ENCODE measurements around the gene MSI2. TPM values are rescaled to one million over a fixed set of nuclear protein-coding genes. Genes with fewer than 3 reads are reported as not detected.

Gene MSI2
- total and polyA plus RNA-seq, 8 donors = 35.0 to 49.5 (median 47.5) TPM

DNA sequence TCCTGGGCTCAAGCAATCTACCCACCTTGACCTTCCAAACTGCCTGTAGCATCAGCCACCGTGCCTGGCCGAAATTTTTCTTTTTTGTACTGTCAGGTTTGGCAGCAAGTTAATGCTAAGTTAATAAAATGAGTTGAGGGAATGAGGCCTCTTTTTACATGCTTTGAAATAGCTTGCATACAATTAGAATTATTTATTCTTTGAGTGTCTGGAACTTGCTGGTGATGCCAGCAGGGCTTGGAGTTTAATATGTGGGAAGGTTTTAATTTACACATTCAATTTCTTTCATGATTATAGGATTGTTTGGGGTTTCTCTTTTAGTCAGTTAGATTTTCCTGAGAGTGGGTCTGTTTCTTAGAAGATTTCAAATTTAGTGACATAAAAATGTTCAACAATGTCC, 31.2 kb upstream of the MSI2 start:
- Histone ChIP-seq H3K27ac (no peak overlapping the region), H3K36me3 (no peaks in the 10 kb centered on the region), H3K4me1 (no peaks in the 10 kb centered on the region), H3K9me3 (peaks cover 0 to 23% of the 10 kb centered on the region in 2 donors), H3K4me3 (no peak overlapping the region), H3K27me3 (no peaks in the 10 kb centered on the region)
- intact Hi-C loops (cut with DNase I) = no loop called here
- DNase-seq = no peak
- TF ChIP-seq CTCF (IDR thresholded peaks at IDR 0.05) = no peak
- ATAC-seq = no peak

- intact Hi-C loops (cut with DNase I) = no loop called here
- TF ChIP-seq CTCF (IDR thresholded peaks at IDR 0.05) = no peak
- H3K36me3 ChIP-seq = no peaks in the 10 kb centered on the region
- DNase-seq (no peak), ATAC-seq (no peak)
- H3K4me1 ChIP-seq = no peaks in the 10 kb centered on the region
- H3K27ac ChIP-seq = no peak overlapping the region
- H3K27me3 ChIP-seq = no peaks in the 10 kb centered on the region
- H3K9me3 ChIP-seq = peaks cover 0 to 13% of the 10 kb centered on the region in 2 donors
- no peak overlapping the region for H3K4me3 ChIP-seq
Observed at GRCh38 chr17:57226793-57227192, 29.5 kb upstream of the MSI2 start.

- H3K36me3 ChIP-seq = no peaks in the 10 kb centered on the region
- DNase-seq = peak in 1 of 4 donors; percentile 45
- no peaks in the 10 kb centered on the region for H3K9me3 ChIP-seq
- intact Hi-C loops (cut with DNase I) = no loop called here
- H3K4me3 ChIP-seq = no peak overlapping the region
- no peaks in the 10 kb centered on the region for H3K27me3 ChIP-seq
- no peak overlapping the region for H3K27ac ChIP-seq
- H3K4me1 ChIP-seq = no peaks in the 10 kb centered on the region
- no peak for ATAC-seq
- TF ChIP-seq CTCF (IDR thresholded peaks at IDR 0.05) = no peak
Observed at GRCh38 chr17:57228911-57229310, 27.4 kb upstream of the MSI2 start.

- H3K27ac ChIP-seq = no peak overlapping the region
- peak in 2 of 4 donors; percentile 64 to 69 for DNase-seq
- H3K9me3 ChIP-seq = no peaks in the 10 kb centered on the region
- no peaks in the 10 kb centered on the region for H3K27me3 ChIP-seq
- ATAC-seq = no peak
- no peak for TF ChIP-seq CTCF (IDR thresholded peaks at IDR 0.05)
- H3K36me3 ChIP-seq = no peaks in the 10 kb centered on the region
- no peak overlapping the region for H3K4me3 ChIP-seq
- intact Hi-C loops (cut with DNase I) = no loop called here
- H3K4me1 ChIP-seq = no peaks in the 10 kb centered on the region
Observed at GRCh38 chr17:57234061-57234738, 22.1 kb upstream of the MSI2 start.

DNA sequence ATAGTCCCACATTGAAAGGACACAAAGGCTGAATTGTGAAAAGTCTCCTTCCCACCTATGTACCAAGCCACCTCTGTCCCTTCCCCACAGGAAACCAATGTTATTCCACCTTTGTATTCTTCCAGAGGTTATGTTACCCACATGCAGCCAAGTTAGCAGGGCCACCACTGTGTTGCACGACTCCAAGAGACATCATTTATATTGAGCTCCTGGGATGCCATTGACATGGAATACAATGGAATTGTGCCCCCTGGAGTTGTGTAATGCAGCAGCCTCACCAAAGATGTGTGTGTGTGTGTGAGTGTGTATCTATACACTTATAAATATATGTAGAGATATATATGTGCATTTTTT, 21.6 kb upstream of the MSI2 start:
- Histone ChIP-seq H3K36me3 (no peaks in the 10 kb centered on the region), H3K4me3 (no peak overlapping the region), H3K27ac (no peak overlapping the region), H3K9me3 (no peaks in the 10 kb centered on the region), H3K27me3 (no peaks in the 10 kb centered on the region), H3K4me1 (no peaks in the 10 kb centered on the region)
- intact Hi-C loops (cut with DNase I) = no loop called here
- TF ChIP-seq CTCF (IDR thresholded peaks at IDR 0.05) = no peak
- ATAC-seq (no peak), DNase-seq (no peak)

Measured in left lung (tissue), 10 donors.